IMR-90 (cell line): ENCODE data around the gene TRPC4. TPM values are rescaled to one million over a fixed set of nuclear protein-coding genes. Genes with fewer than 3 reads are reported as not detected.

Source experiments
- ATAC-seq: fragments of 200-7000 bp; cut with Tn5 transposase; 2 replicates; pipeline ENCODE4 v1.9.1; 2020; ENCODE audit warnings: low read depth, mild to moderate bottlenecking, moderate library complexity
- BruUV-seq: library from RNA; stranded (reverse); fragments of 400-500 nt; replicated peaks from 2 replicates; lab custom pipeline; 2021; lab: Mats Ljungman, UMichigan
- CTCF ChIA-PET: fragments of 300-600 bp; formaldehyde crosslinking; extraction: SDS; loops from one replicate; lab custom pipeline; 2021; ENCODE audit warnings: antibody characterized with exemption; lab: Yijun Ruan, JAX
- POLR2A ChIA-PET: fragments of 300-600 bp; sonication (Branson Sonifier 250); formaldehyde crosslinking; loops from one replicate; lab custom pipeline; 2022; ENCODE audit warnings: antibody characterized with exemption; ENCODE audit not compliant: unreplicated experiment; lab: Charles Lee
- DNase-seq: peaks from one replicate; pipeline ENCODE4 v3.0.0; 2013
- H2AFZ ChIP-seq: replicated peaks from 2 replicates; pipeline ENCODE3; 2013; ENCODE audit warnings: low read length, mild to moderate bottlenecking; ENCODE audit not compliant: poor library complexity
- H2AK5ac ChIP-seq: 2 replicates; pipeline ENCODE4 v1.6.1; 2013; ENCODE audit warnings: low read depth, low read length, inconsistent platforms
- H2AK9ac ChIP-seq: replicated peaks from 2 replicates; pipeline ENCODE3; 2013; ENCODE audit warnings: mild to moderate bottlenecking, low read depth, low read length, moderate library complexity; ENCODE audit not compliant: poor library complexity
- H2BK120ac ChIP-seq: 2 replicates; pipeline ENCODE4 v1.6.1; 2013; ENCODE audit warnings: low read depth, low read length, inconsistent platforms
- H2BK15ac ChIP-seq: 3 replicates; pipeline ENCODE4 v1.6.1; 2013; ENCODE audit warnings: low read depth, low read length, inconsistent platforms
- H2BK20ac ChIP-seq: 2 replicates; pipeline ENCODE4 v1.6.1; 2013; ENCODE audit warnings: low read depth, mild to moderate bottlenecking, inconsistent platforms, low read length, moderate library complexity
- H2BK5ac ChIP-seq: 2 replicates; pipeline ENCODE4 v1.6.1; 2013; ENCODE audit warnings: mild to moderate bottlenecking, low read depth, low read length, inconsistent platforms; ENCODE audit not compliant: poor library complexity, severe bottlenecking
- H3K14ac ChIP-seq: replicated peaks from 2 replicates; pipeline ENCODE4 v1.6.1; 2013; ENCODE audit warnings: low read depth, low read length, inconsistent platforms
- H3K18ac ChIP-seq: 2 replicates; pipeline ENCODE4 v1.6.1; 2013; ENCODE audit warnings: low read depth, low read length, control low read depth
- H3K23ac ChIP-seq: 2 replicates; pipeline ENCODE4 v1.6.1; 2013; ENCODE audit warnings: low read depth, low read length, inconsistent platforms
- H3K27ac ChIP-seq: 2 replicates; pipeline ENCODE4 v1.5.1; 2013; ENCODE audit warnings: mild to moderate bottlenecking, control low read depth, low read length; ENCODE audit not compliant: insufficient read depth
- H3K27me3 ChIP-seq: 2 replicates; pipeline ENCODE4 v1.6.1; 2013; ENCODE audit warnings: low read length; ENCODE audit not compliant: control insufficient read depth, insufficient read depth
- H3K36me3 ChIP-seq: 2 replicates; pipeline ENCODE4 v1.6.1; 2013; ENCODE audit warnings: low read length, mixed read lengths; ENCODE audit not compliant: control insufficient read depth, insufficient read depth
- H3K4ac ChIP-seq: 2 replicates; pipeline ENCODE4 v1.6.1; 2013; ENCODE audit warnings: low read depth, low read length, inconsistent platforms
- H3K4me1 ChIP-seq: 2 replicates; pipeline ENCODE4 v1.6.1; 2013; ENCODE audit warnings: low read length, mixed read lengths; ENCODE audit not compliant: control insufficient read depth, insufficient read depth
- H3K4me2 ChIP-seq: 2 replicates; pipeline ENCODE4 v1.6.1; 2013; ENCODE audit warnings: low read depth, mild to moderate bottlenecking, control low read depth, low read length, moderate library complexity
- H3K4me3 ChIP-seq: 2 replicates; pipeline ENCODE4 v1.5.1; 2013; ENCODE audit warnings: low read depth, mild to moderate bottlenecking, control low read depth, low read length, moderate library complexity; ENCODE audit not compliant: insufficient read depth
- H3K56ac ChIP-seq: 2 replicates; pipeline ENCODE4 v1.6.1; 2013; ENCODE audit warnings: low read length, inconsistent platforms; ENCODE audit not compliant: insufficient read depth; ENCODE audit errors: extremely low read depth
- H3K79me1 ChIP-seq, 2 experiments: 2 replicates each; pipeline ENCODE4 v1.6.1; 2013; ENCODE audit warnings: low read length in 2 of 2, inconsistent platforms in 1 of 2, low read depth in 1 of 2
- H3K9ac ChIP-seq: 2 replicates; pipeline ENCODE4 v1.6.1; 2013; ENCODE audit warnings: low read depth, low read length, control low read depth
- H3K9me1 ChIP-seq: 2 replicates; pipeline ENCODE4 v1.6.1; 2013; ENCODE audit warnings: low read length, inconsistent platforms; ENCODE audit not compliant: insufficient read depth
- H3K9me3 ChIP-seq: 2 replicates; pipeline ENCODE4 v1.6.1; 2013; ENCODE audit warnings: low read length; ENCODE audit not compliant: control insufficient read depth, insufficient read depth
- H4K20me1 ChIP-seq: 2 replicates; pipeline ENCODE4 v1.6.1; 2013; ENCODE audit warnings: low read length, inconsistent platforms; ENCODE audit not compliant: insufficient read depth
- H4K5ac ChIP-seq: 2 replicates; pipeline ENCODE4 v1.6.1; 2013; ENCODE audit warnings: mild to moderate bottlenecking, low read depth, low read length, control low read depth
- H4K8ac ChIP-seq, 2 experiments: 2 replicates each; pipeline ENCODE4 v1.6.1; 2013; ENCODE audit warnings: low read depth in 2 of 2, low read length in 2 of 2, control low read depth in 1 of 2, inconsistent platforms in 1 of 2
- H4K91ac ChIP-seq: 2 replicates; pipeline ENCODE4 v1.6.1; 2013; ENCODE audit warnings: low read depth, low read length, inconsistent platforms; ENCODE audit not compliant: insufficient read depth
- BHLHE40 ChIP-seq: fragments of 150-350 bp; IDR thresholded peaks from 2 replicates; pipeline ENCODE4 v1.6.1; 2016; ENCODE audit warnings: mild to moderate bottlenecking, low read depth, low read length
- CEBPB ChIP-seq: IDR thresholded peaks from 2 replicates; pipeline ENCODE4 v1.6.1; 2012; ENCODE audit warnings: low read depth, low read length, improper control_type of control experiment
- CHD1 ChIP-seq: IDR thresholded peaks from 2 replicates; pipeline ENCODE4 v1.6.1; 2012; ENCODE audit warnings: low read depth, low read length, improper control_type of control experiment
- ELK1 ChIP-seq: fragments of 150-350 bp; IDR thresholded peaks from 2 replicates; pipeline ENCODE4 v1.6.1; 2016; ENCODE audit warnings: low read depth, mild to moderate bottlenecking, low read length, moderate library complexity, borderline replicate concordance
- FOS ChIP-seq: fragments of 150-350 bp; IDR thresholded peaks from 2 replicates; pipeline ENCODE4 v1.6.1; 2016; ENCODE audit warnings: low read depth, low read length
- MAFK ChIP-seq: IDR thresholded peaks from 2 replicates; pipeline ENCODE4 v1.6.1; 2012; ENCODE audit warnings: low read depth, low read length, improper control_type of control experiment
- MAZ ChIP-seq: IDR thresholded peaks from 2 replicates; pipeline ENCODE4 v1.6.1; 2012; ENCODE audit warnings: low read depth, mild to moderate bottlenecking, low read length, improper control_type of control experiment, moderate library complexity, borderline replicate concordance
- MXI1 ChIP-seq: IDR thresholded peaks from 2 replicates; pipeline ENCODE4 v1.6.1; 2012; ENCODE audit warnings: low read depth, mild to moderate bottlenecking, low read length, moderate library complexity, borderline replicate concordance
- NFE2L2 ChIP-seq: fragments of 150-350 bp; IDR thresholded peaks from 2 replicates; pipeline ENCODE4 v1.6.1; 2016; ENCODE audit warnings: low read depth, mild to moderate bottlenecking, low read length
- POLR2A ChIP-seq: IDR thresholded peaks from 2 replicates; pipeline ENCODE4 v1.6.1; 2012; ENCODE audit warnings: mild to moderate bottlenecking, low read depth, low read length
- RAD21 ChIP-seq: IDR thresholded peaks from 2 replicates; pipeline ENCODE4 v1.6.1; 2012; ENCODE audit warnings: low read length, improper control_type of control experiment
- RCOR1 ChIP-seq: IDR thresholded peaks from 2 replicates; pipeline ENCODE4 v1.6.1; 2012; ENCODE audit warnings: mild to moderate bottlenecking, low read length, improper control_type of control experiment; ENCODE audit not compliant: insufficient replicate concordance
- RFX5 ChIP-seq: IDR thresholded peaks from 2 replicates; pipeline ENCODE4 v1.8.0; 2012; ENCODE audit warnings: low read depth, mild to moderate bottlenecking, low read length, moderate library complexity
- SMC3 ChIP-seq: fragments of 150-350 bp; IDR thresholded peaks from 2 replicates; pipeline ENCODE4 v1.6.1; 2016; ENCODE audit warnings: low read depth, mild to moderate bottlenecking, antibody characterized with exemption, low read length, moderate library complexity
- USF2 ChIP-seq: fragments of 150-350 bp; IDR thresholded peaks from 2 replicates; pipeline ENCODE4 v1.6.1; 2017; ENCODE audit warnings: mild to moderate bottlenecking, antibody characterized with exemption, low read length, low read depth
- WGBS, 2 experiments: methylation state at CpG; one replicate each; pipeline versions ENCODE4 v1.1.5 to v1.1.7; 2013; ENCODE audit warnings: missing lambda C conversion rate in 2 of 2; ENCODE audit not compliant: insufficient read length in 1 of 2; ENCODE audit errors: extremely low coverage in 2 of 2; 5-methylcytosine and 5-hydroxymethylcytosine counted together
- dilution Hi-C: fragments of 300-500 bp; cut with HindIII; formaldehyde crosslinking; loops from one replicate; pipeline ENCODE4 v1.14.3; 2018; ENCODE audit warnings: low sequenced_read_pairs; ENCODE audit not compliant: unreplicated experiment
- in situ Hi-C: fragments of 300-500 bp; cut with MboI; formaldehyde crosslinking; loops from 3 replicates; pipeline ENCODE4 v1.14.3; 2019; ENCODE audit warnings: low sequenced_read_pairs, inconsistent platforms, mixed read lengths
- intact Hi-C: fragments of 100-400 bp; cut with micrococcal nuclease; formaldehyde crosslinking; loops from 2 replicates; pipeline ENCODE4 v1.10.0; 2022
- polyA plus RNA-seq, 3 experiments: library from polyadenylated mRNA; depleted of rRNA; stranded (reverse); fragments of >200 nt; gene quantifications; 2 replicates each; pipeline ENCODE4 v1.2.3, GENCODE V29; 2012; ENCODE audit warnings: low replicate concordance in 1 of 3
- total RNA-seq: library from RNA; depleted of rRNA; stranded (reverse); fragments of >200 nt; gene quantifications from 2 replicates; pipeline ENCODE4 v1.2.3, GENCODE V29; 2012
- TF ChIP-seq, protein P1 (sequence below): conservative IDR thresholded peaks from 2 replicates; pipeline ENCODE4 v1.5.1; 2012; ENCODE audit warnings: mild to moderate bottlenecking, low read depth, low read length, improper control_type of control experiment

TRPC4 gene
- total and polyA plus RNA-seq, 2 of the 4 experiments (the other 2 are of a cell fraction): 1.9 to 5.2 TPM

DNA sequence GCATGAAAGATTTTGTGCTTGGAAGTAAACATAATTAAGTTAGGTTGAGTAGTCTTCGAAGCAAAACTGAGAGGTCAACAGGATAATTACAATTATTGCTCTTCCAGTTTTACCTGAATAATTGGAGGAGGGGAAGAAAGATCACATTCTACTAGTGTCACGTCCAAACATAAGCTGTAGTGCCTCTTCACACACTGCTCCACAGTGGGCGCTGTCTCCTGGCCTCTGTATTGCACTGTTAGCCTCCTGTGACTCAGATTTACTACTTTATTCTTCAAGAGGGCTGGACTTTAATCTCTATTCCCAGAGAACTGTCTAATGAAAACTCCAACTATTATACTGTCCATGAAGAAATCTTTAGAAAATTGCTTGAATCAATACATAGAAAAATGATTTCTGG, 62.9 kb downstream of the TRPC4 start:
- Histone ChIP-seq H4K5ac (no peak overlapping the region), H3K36me3 (no peaks in the 10 kb centered on the region), H3K27ac (no peak overlapping the region), H3K9me1 (no peaks in the 10 kb centered on the region), H2BK15ac (no peak overlapping the region), H3K56ac (no peak overlapping the region), H3K4me1 (peaks cover 2% of the 10 kb centered on the region; the same call in 1 of the 2 replicates), H2BK5ac (no peak overlapping the region), H3K27me3 (no peaks in the 10 kb centered on the region), H4K91ac (no peak overlapping the region), H3K4me3 (no peak overlapping the region), H3K9me3 (no peaks in the 10 kb centered on the region), H4K8ac (no peak overlapping the region), H3K4ac (no peak overlapping the region), H2AK9ac (no peak overlapping the region), H2BK20ac (no peak overlapping the region), H2BK120ac (no peak overlapping the region), H3K18ac (no peak overlapping the region), H3K79me1 (no peaks in the 10 kb centered on the region), H3K4me2 (no peak overlapping the region), H2AFZ (no peak overlapping the region), H3K14ac (no peak overlapping the region), H4K20me1 (no peaks in the 10 kb centered on the region), H2AK5ac (no peak overlapping the region), H3K23ac (no peak overlapping the region), H3K9ac (no peak overlapping the region)
- no TSS peak for BruUV-seq
- no peak for DNase-seq
- TF ChIP-seq SMC3 (no peak), RAD21 (no peak), CHD1 (no peak), FOS (no peak), BHLHE40 (no peak), NFE2L2 (no peak), POLR2A (no peak), MXI1 (no peak), RFX5 (no peak), MAZ (no peak), MAFK (no peak), RCOR1 (no peak), ELK1 (no peak), CEBPB (no peak), USF2 (no peak)
- TF ChIP-seq, protein P1, sequence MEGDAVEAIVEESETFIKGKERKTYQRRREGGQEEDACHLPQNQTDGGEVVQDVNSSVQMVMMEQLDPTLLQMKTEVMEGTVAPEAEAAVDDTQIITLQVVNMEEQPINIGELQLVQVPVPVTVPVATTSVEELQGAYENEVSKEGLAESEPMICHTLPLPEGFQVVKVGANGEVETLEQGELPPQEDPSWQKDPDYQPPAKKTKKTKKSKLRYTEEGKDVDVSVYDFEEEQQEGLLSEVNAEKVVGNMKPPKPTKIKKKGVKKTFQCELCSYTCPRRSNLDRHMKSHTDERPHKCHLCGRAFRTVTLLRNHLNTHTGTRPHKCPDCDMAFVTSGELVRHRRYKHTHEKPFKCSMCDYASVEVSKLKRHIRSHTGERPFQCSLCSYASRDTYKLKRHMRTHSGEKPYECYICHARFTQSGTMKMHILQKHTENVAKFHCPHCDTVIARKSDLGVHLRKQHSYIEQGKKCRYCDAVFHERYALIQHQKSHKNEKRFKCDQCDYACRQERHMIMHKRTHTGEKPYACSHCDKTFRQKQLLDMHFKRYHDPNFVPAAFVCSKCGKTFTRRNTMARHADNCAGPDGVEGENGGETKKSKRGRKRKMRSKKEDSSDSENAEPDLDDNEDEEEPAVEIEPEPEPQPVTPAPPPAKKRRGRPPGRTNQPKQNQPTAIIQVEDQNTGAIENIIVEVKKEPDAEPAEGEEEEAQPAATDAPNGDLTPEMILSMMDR: no peak
- intact Hi-C loops: no loop called here
- in situ Hi-C loops: no loop called here
- ChIA-PET POLR2A (no interaction called here), CTCF (no interaction called here)
- dilution Hi-C loops: no loop called here
- no peak for ATAC-seq
- WGBS, 2 experiments: no CpG with 5 or more reads among the region's 3 CpGs
